H9 (cell line): ENCODE data around the gene AFAP1. TPM values are rescaled to one million over a fixed set of nuclear protein-coding genes. Genes with fewer than 3 reads are reported as not detected.

Experiments used
- DNase-seq: peaks from one replicate; pipeline ENCODE4 v3.0.0-alpha.2; 2017
- H2AFZ ChIP-seq: one replicate; pipeline ENCODE4 v1.6.1; 2013; ENCODE audit warnings: mild to moderate bottlenecking, low read length, control low read depth, moderate library complexity
- H2AK5ac ChIP-seq: 2 replicates; pipeline ENCODE4 v1.6.1; 2013; ENCODE audit warnings: low read length, control low read depth, mixed read lengths; ENCODE audit not compliant: insufficient read length
- H2BK120ac ChIP-seq: one replicate; pipeline ENCODE4 v1.6.1; 2013; ENCODE audit warnings: low read depth, mild to moderate bottlenecking, low read length, control low read depth, inconsistent platforms; ENCODE audit not compliant: poor library complexity, severe bottlenecking
- H2BK12ac ChIP-seq: 2 replicates; pipeline ENCODE4 v1.6.1; 2013; ENCODE audit warnings: low read length, control low read depth, mixed read lengths, low read depth; ENCODE audit not compliant: insufficient read length
- H2BK15ac ChIP-seq: 2 replicates; pipeline ENCODE4 v1.6.1; 2013; ENCODE audit warnings: low read depth, low read length, control low read depth
- H2BK20ac ChIP-seq: one replicate; pipeline ENCODE4 v1.6.1; 2013; ENCODE audit warnings: low read depth, mild to moderate bottlenecking, low read length, control low read depth, inconsistent platforms; ENCODE audit not compliant: poor library complexity, severe bottlenecking
- H2BK5ac ChIP-seq: 2 replicates; pipeline ENCODE4 v1.6.1; 2013; ENCODE audit warnings: low read length, control low read depth, mixed read lengths; ENCODE audit not compliant: insufficient read length
- H3K14ac ChIP-seq: 2 replicates; pipeline ENCODE4 v1.6.1; 2013; ENCODE audit warnings: low read length, control low read depth; ENCODE audit not compliant: insufficient read depth
- H3K18ac ChIP-seq: 2 replicates; pipeline ENCODE4 v1.6.1; 2013; ENCODE audit warnings: low read depth, mild to moderate bottlenecking, mixed read lengths, low read length, control low read depth; ENCODE audit not compliant: insufficient read length
- H3K23ac ChIP-seq: 2 replicates; pipeline ENCODE4 v1.6.1; 2013; ENCODE audit warnings: low read length, control low read depth, mixed read lengths, low read depth; ENCODE audit not compliant: insufficient read length
- H3K23me2 ChIP-seq: 2 replicates; pipeline ENCODE4 v1.6.1; 2013; ENCODE audit warnings: low read depth, mild to moderate bottlenecking, mixed read lengths, low read length, control low read depth; ENCODE audit not compliant: insufficient read length, poor library complexity, severe bottlenecking
- H3K27ac ChIP-seq: 2 replicates; pipeline ENCODE4 v1.5.1; 2013; ENCODE audit warnings: low read length, control low read depth, mixed read lengths, low read depth; ENCODE audit not compliant: insufficient read length
- H3K27me3 ChIP-seq: 2 replicates; pipeline ENCODE4 v1.6.1; 2013; ENCODE audit warnings: low read length, control low read depth, inconsistent platforms; ENCODE audit not compliant: insufficient read depth
- H3K4ac ChIP-seq: 2 replicates; pipeline ENCODE4 v1.6.1; 2013; ENCODE audit warnings: low read depth, mild to moderate bottlenecking, control low read depth, inconsistent platforms, low read length, moderate library complexity
- H3K4me1 ChIP-seq: 2 replicates; pipeline ENCODE4 v1.6.1; 2013; ENCODE audit warnings: low read length, control low read depth, inconsistent platforms; ENCODE audit not compliant: insufficient read depth
- H3K4me2 ChIP-seq: 2 replicates; pipeline ENCODE4 v1.6.1; 2013; ENCODE audit warnings: low read length, control low read depth, mixed read lengths; ENCODE audit not compliant: insufficient read length, insufficient read depth
- H3K56ac ChIP-seq: 2 replicates; pipeline ENCODE4 v1.6.1; 2013; ENCODE audit warnings: low read depth, mild to moderate bottlenecking, mixed read lengths, low read length, control low read depth; ENCODE audit not compliant: insufficient read length
- H3K79me1 ChIP-seq: 2 replicates; pipeline ENCODE4 v1.6.1; 2013; ENCODE audit warnings: low read depth, mild to moderate bottlenecking, moderate library complexity, low read length, control low read depth, inconsistent platforms; ENCODE audit not compliant: insufficient read depth, poor library complexity, severe bottlenecking
- H3K79me2 ChIP-seq: 2 replicates; pipeline ENCODE4 v1.6.1; 2013; ENCODE audit warnings: low read length, control low read depth, inconsistent platforms; ENCODE audit not compliant: insufficient read depth
- H3K9ac ChIP-seq: 2 replicates; pipeline ENCODE4 v1.6.1; 2013; ENCODE audit warnings: low read length, control low read depth, mixed read lengths; ENCODE audit not compliant: insufficient read length; ENCODE audit errors: extremely low read depth
- H3K9me3 ChIP-seq: one replicate; pipeline ENCODE4 v1.6.1; 2013; ENCODE audit warnings: low read depth, low read length, inconsistent platforms; ENCODE audit not compliant: control insufficient read depth
- H3T11ph ChIP-seq: one replicate; pipeline ENCODE4 v1.6.1; 2013; ENCODE audit warnings: mild to moderate bottlenecking, low read length, control low read depth, inconsistent platforms
- H4K20me1 ChIP-seq: one replicate; pipeline ENCODE4 v1.6.1; 2013; ENCODE audit not compliant: control insufficient read depth, insufficient read length, insufficient read depth
- H4K5ac ChIP-seq: 2 replicates; pipeline ENCODE4 v1.6.1; 2013; ENCODE audit warnings: low read depth, mild to moderate bottlenecking, mixed read lengths, low read length, control low read depth; ENCODE audit not compliant: insufficient read length
- H4K8ac ChIP-seq: replicated peaks from 2 replicates; pipeline ENCODE4 v1.6.1; 2013; ENCODE audit warnings: low read length, control low read depth, mixed read lengths, low read depth; ENCODE audit not compliant: insufficient read length
- H4K91ac ChIP-seq: 2 replicates; pipeline ENCODE4 v1.6.1; 2013; ENCODE audit warnings: low read depth, mild to moderate bottlenecking, moderate library complexity, mixed read lengths, low read length, control low read depth; ENCODE audit not compliant: insufficient read length
- H3K27ac Mint-ChIP-seq, 3 experiments: 2 replicates in 2 of 3; 3 replicates in 1 of 3; pipeline ENCODE4 v1.8.0; 2020 to 2021; ENCODE audit warnings: mixed read lengths in 3 of 3, mild to moderate bottlenecking in 1 of 3, moderate library complexity in 1 of 3
- H3K27me3 Mint-ChIP-seq: 2 replicates; pipeline ENCODE4 v1.8.0; 2021; ENCODE audit warnings: low read depth, mild to moderate bottlenecking, moderate library complexity, mixed read lengths
- H3K36me3 Mint-ChIP-seq, 3 experiments: 2 replicates in 2 of 3; 3 replicates in 1 of 3; pipeline ENCODE4 v1.8.0; 2020 to 2021; ENCODE audit warnings: low read depth in 3 of 3, mixed read lengths in 3 of 3; ENCODE audit not compliant: insufficient read depth in 1 of 3
- H3K4me1 Mint-ChIP-seq, 2 experiments: 2 replicates each; pipeline ENCODE4 v1.8.0; 2020; ENCODE audit warnings: mixed read lengths in 2 of 2
- H3K4me3 Mint-ChIP-seq, 2 experiments: 2 replicates in 1 of 2; 3 replicates in 1 of 2; pipeline ENCODE4 v1.8.0; 2020 to 2021; ENCODE audit warnings: mild to moderate bottlenecking in 2 of 2, mixed read lengths in 2 of 2, moderate library complexity in 1 of 2
- H3K9me3 Mint-ChIP-seq, 2 experiments: 2 replicates in 1 of 2; 3 replicates in 1 of 2; pipeline ENCODE4 v1.8.0; 2020; ENCODE audit warnings: mild to moderate bottlenecking in 2 of 2, mixed read lengths in 2 of 2, moderate library complexity in 1 of 2
- WGBS: extraction: QIAGEN DNeasy Blood & Tissue Kit; methylation state at CpG from one replicate; pipeline ENCODE4 v1.1.7; 2013; ENCODE audit warnings: missing lambda C conversion rate, low lambda C conversion rate, mixed read lengths; ENCODE audit not compliant: insufficient read length; ENCODE audit errors: extremely low coverage; 5-methylcytosine and 5-hydroxymethylcytosine counted together
- total RNA-seq: library from RNA; stranded (reverse); gene quantifications from 2 replicates; pipeline ENCODE4 v1.2.1, GENCODE V29; 2021
- TF ChIP-seq, protein P1 (sequence below): fragments of 200-600 bp; sonication (generic); conservative IDR thresholded peaks from 3 replicates; pipeline ENCODE4 v1.8.0; 2021; ENCODE audit warnings: antibody characterized with exemption, mild to moderate bottlenecking

AFAP1 gene
- total RNA-seq, 1 experiment from 2014 or later, result 6.5 TPM

DNA sequence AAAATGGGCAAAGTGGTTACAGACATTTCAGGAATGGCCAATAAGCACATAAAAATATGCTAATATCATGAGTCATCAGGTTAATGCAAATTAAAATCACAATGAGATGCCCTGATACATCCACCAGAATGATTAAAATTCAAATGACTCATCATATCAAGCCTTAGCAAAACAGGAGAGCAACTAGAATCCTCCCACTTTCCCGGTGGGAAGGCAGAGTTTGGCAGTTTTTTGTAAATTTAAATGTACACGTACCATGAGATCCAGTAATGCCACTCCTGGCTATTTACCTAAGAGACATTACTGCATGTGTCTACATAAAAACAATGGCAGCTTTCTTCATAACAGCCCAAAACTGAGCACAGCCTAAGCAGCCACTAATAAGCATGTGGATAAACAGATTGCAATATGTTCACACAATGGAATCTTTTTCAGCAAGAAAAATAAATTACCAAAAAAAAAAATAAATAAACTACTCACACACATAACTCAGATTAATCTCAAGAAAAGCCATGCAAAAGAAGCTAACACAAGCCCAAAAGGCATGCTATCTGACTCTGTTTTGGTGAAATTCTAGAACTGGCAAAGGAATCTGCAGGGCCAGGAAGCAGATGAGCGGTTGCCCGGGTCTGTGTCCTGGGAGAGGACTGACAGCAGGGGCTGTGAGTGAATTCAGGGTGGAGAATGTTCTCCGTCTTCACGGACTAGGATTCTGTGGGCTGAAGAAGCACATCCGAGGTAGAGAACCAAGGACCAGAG is 48.8 kb downstream of the AFAP1 start:
- H3K27me3 Mint-ChIP-seq, result no peaks in the 10 kb centered on the region; the same call in 1 of the 2 replicates
- no peak overlapping the region for H3K9ac ChIP-seq

More for the DNA sequence above, 48.8 kb downstream of the AFAP1 start:
- Histone ChIP-seq H4K5ac (no peak overlapping the region), H4K8ac (no peak overlapping the region), H2BK12ac (no peak overlapping the region), H2BK120ac (no peak overlapping the region), H2AFZ (no peak overlapping the region), H3K23ac (no peak overlapping the region), H3K79me1 (no peaks in the 10 kb centered on the region), H3K4ac (no peak overlapping the region), H4K20me1 (no peaks in the 10 kb centered on the region), H2BK5ac (no peak overlapping the region), H3K27ac (no peak overlapping the region), H2BK20ac (no peak overlapping the region), H3K18ac (no peak overlapping the region), H4K91ac (no peak overlapping the region), H3K23me2 (no peaks in the 10 kb centered on the region), H3K4me2 (no peak overlapping the region), H3K56ac (no peak overlapping the region), H3K27me3 (no peaks in the 10 kb centered on the region), H3T11ph (no peak overlapping the region), H3K14ac (no peak overlapping the region), H2BK15ac (no peak overlapping the region), H3K9me3 (no peaks in the 10 kb centered on the region), H2AK5ac (no peak overlapping the region), H3K4me1 (peaks cover 13% of the 10 kb centered on the region; the same call in 1 of the 2 replicates), H3K79me2 (peaks cover 3% of the 10 kb centered on the region; the same call in 1 of the 2 replicates)
- no peak overlapping the region for H3K4me3 Mint-ChIP-seq
- TF ChIP-seq, protein P1, sequence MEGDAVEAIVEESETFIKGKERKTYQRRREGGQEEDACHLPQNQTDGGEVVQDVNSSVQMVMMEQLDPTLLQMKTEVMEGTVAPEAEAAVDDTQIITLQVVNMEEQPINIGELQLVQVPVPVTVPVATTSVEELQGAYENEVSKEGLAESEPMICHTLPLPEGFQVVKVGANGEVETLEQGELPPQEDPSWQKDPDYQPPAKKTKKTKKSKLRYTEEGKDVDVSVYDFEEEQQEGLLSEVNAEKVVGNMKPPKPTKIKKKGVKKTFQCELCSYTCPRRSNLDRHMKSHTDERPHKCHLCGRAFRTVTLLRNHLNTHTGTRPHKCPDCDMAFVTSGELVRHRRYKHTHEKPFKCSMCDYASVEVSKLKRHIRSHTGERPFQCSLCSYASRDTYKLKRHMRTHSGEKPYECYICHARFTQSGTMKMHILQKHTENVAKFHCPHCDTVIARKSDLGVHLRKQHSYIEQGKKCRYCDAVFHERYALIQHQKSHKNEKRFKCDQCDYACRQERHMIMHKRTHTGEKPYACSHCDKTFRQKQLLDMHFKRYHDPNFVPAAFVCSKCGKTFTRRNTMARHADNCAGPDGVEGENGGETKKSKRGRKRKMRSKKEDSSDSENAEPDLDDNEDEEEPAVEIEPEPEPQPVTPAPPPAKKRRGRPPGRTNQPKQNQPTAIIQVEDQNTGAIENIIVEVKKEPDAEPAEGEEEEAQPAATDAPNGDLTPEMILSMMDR, result no peak
- H3K9me3 Mint-ChIP-seq, result peaks cover 8 to 11% of the 10 kb centered on the region in 2 experiments
- H3K4me1 Mint-ChIP-seq, result peaks cover 50 to 53% of the 10 kb centered on the region in 2 experiments
- H3K27ac Mint-ChIP-seq, result peak overlapping the region; percentile 19 to 89 (median 41); a peak in 5 of 7 replicates
- DNase-seq, result no peak
- no CpG with 5 or more reads among the region's 7 CpGs for WGBS
- H3K36me3 Mint-ChIP-seq, result peaks cover 0 to 11% (median 3%) of the 10 kb centered on the region in 3 experiments; a peak in 4 of 7 replicates
